ENCODE measurements around the gene CLECL1.

The CLECL1 gene

GRCh38 chr12:9732921-9733461 lies at the start of gene CLECL1:
CLECL1 (minus strand) TSS chr12:9733097.
- no peak for DNase-seq

GRCh38 chr12:9781360-9781759 lies 48.5 kb upstream of the CLECL1 start:
- DNase-seq, result no peak

GRCh38 chr12:9779209-9779608 lies 46.3 kb upstream of the CLECL1 start:
- no peak for DNase-seq

- no peak for DNase-seq
These were observed 43.9 kb upstream of the CLECL1 start for GRCh38 chr12:9776781-9777180.

GRCh38 chr12:9773216-9773877 lies 40.5 kb upstream of the CLECL1 start:
- DNase-seq, result no peak

- DNase-seq, result no peak
These were observed 30.1 kb upstream of the CLECL1 start for GRCh38 chr12:9763025-9763424.

- no peak for DNase-seq
These were observed 29.5 kb upstream of the CLECL1 start for GRCh38 chr12:9762369-9762768.

GRCh38 chr12:9761419-9761781 lies 28.5 kb upstream of the CLECL1 start:
- no peak for DNase-seq

GRCh38 chr12:9760699-9761418 lies 28.0 kb upstream of the CLECL1 start, which contains the start of gene CD69:
CD69 (minus strand) TSS chr12:9760901; CDS start chr12:9760820, 81 bp downstream.
- DNase-seq, result no peak

GRCh38 chr12:9760120-9760519 lies 27.2 kb upstream of the CLECL1 start:
- no peak for DNase-seq

GRCh38 chr12:9759694-9760093 lies 26.8 kb upstream of the CLECL1 start:
- no peak for DNase-seq

GRCh38 chr12:9758119-9758518 lies 25.2 kb upstream of the CLECL1 start:
- DNase-seq, result no peak

GRCh38 chr12:9757433-9758025 lies 24.6 kb upstream of the CLECL1 start:
- DNase-seq, result no peak

GRCh38 chr12:9756706-9757105 lies 23.8 kb upstream of the CLECL1 start:
- DNase-seq, result no peak

- DNase-seq, result no peak
These were observed 23.3 kb upstream of the CLECL1 start for GRCh38 chr12:9756170-9756569.

GRCh38 chr12:9755567-9755966 lies 22.7 kb upstream of the CLECL1 start:
- DNase-seq, result no peak

- DNase-seq, result no peak
These were observed 22.1 kb upstream of the CLECL1 start for GRCh38 chr12:9755035-9755434.

GRCh38 chr12:9754099-9754927 lies 21.4 kb upstream of the CLECL1 start:
- DNase-seq, result no peak

GRCh38 chr12:9753498-9753897 lies 20.6 kb upstream of the CLECL1 start:
- no peak for DNase-seq

GRCh38 chr12:9753073-9753472 lies 20.2 kb upstream of the CLECL1 start:
- no peak for DNase-seq

- DNase-seq, result no peak
These were observed 19.4 kb upstream of the CLECL1 start for GRCh38 chr12:9752145-9752933.

All from NCI-H1092 treated with DMSO at 0.1 percent for 48 hours (cell line).